Small intestine (tissue), 7 donors: ENCODE results near the gene MAD2L2. TPM values are rescaled to one million over a fixed set of nuclear protein-coding genes. Genes with fewer than 3 reads are reported as not detected.

Experiments used
- DNase-seq, 2 donors: peaks; one replicate each; pipeline versions ENCODE4 v3.0.0 to v3.0.0-alpha.2; 2013
- FAIRE-seq: peaks from 2 replicates; lab custom pipeline; 2012; peaks lifted over from hg19 to GRCh38; lab: Jason Lieb, UNC
- H3K27ac ChIP-seq, 3 donors: one replicate each; pipeline ENCODE4 v1.5.1; 2013; ENCODE audit warnings: low read length in 2 of 3, mild to moderate bottlenecking in 2 of 3, control low read depth in 1 of 3, inconsistent platforms in 1 of 3, low read depth in 1 of 3, moderate library complexity in 1 of 3
- H3K27me3 ChIP-seq, 3 donors: one replicate each; pipeline ENCODE4 v1.6.1; 2013; ENCODE audit warnings: low read length in 3 of 3, inconsistent platforms in 1 of 3; ENCODE audit not compliant: control insufficient read depth in 3 of 3, insufficient read depth in 3 of 3
- H3K36me3 ChIP-seq, 3 donors: one replicate each; pipeline ENCODE4 v1.6.1; 2013; ENCODE audit warnings: low read length in 3 of 3, inconsistent platforms in 1 of 3, low read depth in 1 of 3, mild to moderate bottlenecking in 1 of 3, moderate library complexity in 1 of 3; ENCODE audit not compliant: control insufficient read depth in 3 of 3, insufficient read depth in 2 of 3
- H3K4me1 ChIP-seq, 3 donors: one replicate each; pipeline ENCODE4 v1.6.1; 2013; ENCODE audit warnings: low read length in 2 of 3, inconsistent platforms in 1 of 3, low read depth in 1 of 3, mild to moderate bottlenecking in 1 of 3, moderate library complexity in 1 of 3; ENCODE audit not compliant: control insufficient read depth in 3 of 3, insufficient read depth in 2 of 3
- H3K4me3 ChIP-seq, 3 donors: one replicate each; pipeline ENCODE4 v1.5.1; 2013; ENCODE audit warnings: low read length in 3 of 3, control low read depth in 1 of 3, inconsistent platforms in 1 of 3, low read depth in 1 of 3, mild to moderate bottlenecking in 1 of 3, moderate library complexity in 1 of 3
- H3K9me3 ChIP-seq, 2 donors: one replicate each; pipeline ENCODE4 v1.6.1; 2013; ENCODE audit warnings: low read depth in 1 of 2, low read length in 1 of 2; ENCODE audit not compliant: control insufficient read depth in 2 of 2, insufficient read depth in 1 of 2
- WGBS, 3 donors: extraction: QIAGEN DNeasy Blood & Tissue Kit; methylation state at CpG; one replicate each; pipeline ENCODE4 v1.1.7; 2013; 5-methylcytosine and 5-hydroxymethylcytosine counted together
- polyA plus RNA-seq, 4 donors: library from polyadenylated mRNA; stranded (reverse) in 3 of 4; unstranded in 1 of 4; fragments of 200-250 nt in 3 of 4; fragments of 120-200 nt in 1 of 4; gene quantifications; one replicate each; pipeline versions ENCODE4 v1.2.1 to v1.2.3, GENCODE V29; 2013
- donor health status: healthy with polysubstance abuse.
- donor health status: control.
- donor health status: control.
- donor health status: Bipolar disorder and iron deficiency.
- donor health status: healthy.

MAD2L2 gene
- polyA plus RNA-seq, 4 donors, result 17.2 to 34.6 (median 27.6) TPM

DNA sequence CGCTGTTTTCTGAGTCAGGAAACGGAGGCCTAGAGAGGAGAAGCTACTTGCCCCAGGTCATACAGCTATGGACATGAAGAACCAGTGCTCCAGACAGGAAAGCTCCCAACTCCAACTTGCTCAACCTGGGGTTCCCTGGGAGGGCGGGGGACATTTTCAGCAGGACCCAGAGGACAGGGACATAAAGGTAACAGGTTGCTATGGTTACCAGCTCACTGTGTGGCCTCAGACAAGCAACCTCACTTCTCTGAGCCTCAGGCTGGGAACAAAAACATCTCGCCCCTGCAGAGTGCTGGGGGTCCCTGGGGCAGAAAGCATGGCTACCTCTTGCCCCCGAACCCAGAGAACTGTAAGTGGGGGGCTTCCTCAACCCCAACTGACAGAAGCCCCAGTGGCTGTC, 42.8 kb downstream of the MAD2L2 start:
- Histone ChIP-seq H3K27ac (no peak overlapping the region), H3K4me1 (no peaks in the 10 kb centered on the region), H3K9me3 (no peaks in the 10 kb centered on the region), H3K4me3 (no peak overlapping the region), H3K36me3 (no peaks in the 10 kb centered on the region), H3K27me3 (peaks cover 0 to 6% (median 3%) of the 10 kb centered on the region in 3 donors)
- WGBS, 3 donors, result 41 to 50% (median 45%) methylated on average over 5 of the region's 5 CpGs
- DNase-seq, result no peak
- no peak for FAIRE-seq

GRCh38 chr1:11634365-11635192, 46.4 kb downstream of the MAD2L2 start:
- WGBS, 3 donors, result 68 to 77% (median 69%) methylated on average over 11 of the region's 11 CpGs

GRCh38 chr1:11629184-11630016, 51.5 kb downstream of the MAD2L2 start:
- no peaks in the 10 kb centered on the region for H3K9me3 ChIP-seq
- H3K4me1 ChIP-seq, result no peaks in the 10 kb centered on the region
- no peak overlapping the region for H3K4me3 ChIP-seq
- peaks cover 0 to 6% (median 6%) of the 10 kb centered on the region in 3 donors for H3K27me3 ChIP-seq
- no peak overlapping the region for H3K27ac ChIP-seq
- WGBS, 3 donors, result 41 to 68% (median 63%) methylated on average over 15 of the region's 15 CpGs
- no peaks in the 10 kb centered on the region for H3K36me3 ChIP-seq
- DNase-seq (no peak), FAIRE-seq (no peak)

More at GRCh38 chr1:11634365-11635192, 46.4 kb downstream of the MAD2L2 start:
- no peaks in the 10 kb centered on the region for H3K36me3 ChIP-seq
- DNase-seq, result no peak
- H3K27ac ChIP-seq, result no peak overlapping the region
- no peaks in the 10 kb centered on the region for H3K9me3 ChIP-seq
- no peaks in the 10 kb centered on the region for H3K4me1 ChIP-seq
- peaks cover 0 to 12% (median 0%) of the 10 kb centered on the region in 3 donors for H3K27me3 ChIP-seq
- no peak for FAIRE-seq
- H3K4me3 ChIP-seq, result no peak overlapping the region

DNA sequence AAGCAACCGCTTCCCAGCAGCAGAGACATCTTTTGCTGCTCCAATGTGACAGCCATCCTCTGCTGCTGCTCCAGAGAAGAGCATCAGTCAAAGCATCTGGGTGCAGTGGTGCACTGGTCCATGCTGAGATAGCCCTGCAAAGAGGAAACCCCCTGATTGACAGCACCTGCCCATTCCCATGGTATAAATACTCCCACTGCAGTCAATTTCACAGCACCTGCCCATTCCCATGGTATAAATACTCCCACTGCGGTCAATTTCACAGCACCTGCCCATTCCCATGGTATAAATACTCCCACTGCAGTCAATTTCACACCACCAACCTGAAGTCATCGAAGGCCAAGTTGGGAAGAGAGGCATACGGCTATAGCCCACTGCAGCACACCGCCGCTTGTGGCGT, 52.2 kb downstream of the MAD2L2 start:
- FAIRE-seq, result no peak
- Histone ChIP-seq H3K4me3 (no peak overlapping the region), H3K9me3 (no peaks in the 10 kb centered on the region), H3K27me3 (peaks cover 0 to 6% (median 6%) of the 10 kb centered on the region in 3 donors), H3K27ac (no peak overlapping the region), H3K4me1 (no peaks in the 10 kb centered on the region), H3K36me3 (no peaks in the 10 kb centered on the region)
- 91 to 94% (median 93%) methylated on average over 7 of the region's 7 CpGs for WGBS, 3 donors
- DNase-seq, result no peak

DNA sequence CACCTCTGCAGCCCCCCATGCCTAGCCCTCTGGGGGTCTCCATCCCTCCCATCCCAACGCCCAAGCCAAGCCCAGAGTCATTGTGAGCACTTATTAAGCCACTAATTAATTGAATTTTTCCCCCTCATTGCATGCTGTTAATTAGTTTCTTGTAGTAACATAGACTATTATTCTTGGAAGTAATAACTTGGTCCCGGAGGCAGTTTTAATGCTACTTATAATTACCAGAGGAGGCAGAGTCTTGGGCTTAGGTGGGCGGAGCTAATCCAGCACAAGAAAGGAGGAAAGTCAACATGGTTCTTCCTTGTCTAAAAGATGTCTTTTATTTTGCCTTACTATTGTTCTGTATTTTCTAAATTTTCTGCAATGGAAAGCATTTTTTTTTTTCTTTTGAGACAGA, 54.4 kb downstream of the MAD2L2 start:
- Histone ChIP-seq H3K4me1 (no peaks in the 10 kb centered on the region), H3K27me3 (peaks cover 0 to 6% (median 6%) of the 10 kb centered on the region in 3 donors), H3K36me3 (no peaks in the 10 kb centered on the region), H3K9me3 (no peaks in the 10 kb centered on the region), H3K4me3 (no peak overlapping the region), H3K27ac (no peak overlapping the region)
- WGBS, 3 donors, result 56 to 64% (median 61%) methylated on average over 3 of the region's 3 CpGs
- FAIRE-seq (no peak), DNase-seq (no peak)

Other genes starting within 250 kb of the MAD2L2 start
- gene DISP3, start 202.0 kb downstream of the MAD2L2 start, polyA plus RNA-seq, result under 1 TPM in 2 of 4 donors, not detected in 2; 0.54 to 0.61 TPM
- gene FBXO2, start 26.7 kb downstream of the MAD2L2 start, polyA plus RNA-seq, result 100 to 1,000 TPM in 1 of 4 donors, 10 to 100 TPM in 2, 1 to 10 TPM in 1; 5.7 to 128 (median 45.3) TPM
- 10 to 100 TPM; 11.0 to 32.4 (median 27.8) TPM for gene FBXO44, start 26.3 kb downstream of the MAD2L2 start, polyA plus RNA-seq
- gene FBXO6, start 16.9 kb downstream of the MAD2L2 start, polyA plus RNA-seq, result 10 to 100 TPM; 10.2 to 41.6 (median 27.2) TPM
- under 1 TPM in 2 of 4 donors, not detected in 2; 0.07 to 0.15 TPM for gene DRAXIN, start 10.6 kb upstream of the MAD2L2 start, polyA plus RNA-seq
- 10 to 100 TPM in 2 of 4 donors, 1 to 10 TPM in 2; 5.6 to 54.9 (median 19.2) TPM for gene AGTRAP, start 55.0 kb upstream of the MAD2L2 start, polyA plus RNA-seq
- gene C1orf167, start 81.0 kb upstream of the MAD2L2 start, polyA plus RNA-seq, result 1 to 10 TPM in 3 of 4 donors, under 1 TPM in 1; 0.10 to 2.4 (median 1.4) TPM
- 10 to 100 TPM; 11.2 to 20.1 (median 15.4) TPM for gene MTHFR, start 124.8 kb upstream of the MAD2L2 start, polyA plus RNA-seq
- gene CLCN6, start 125.0 kb upstream of the MAD2L2 start, polyA plus RNA-seq, result 10 to 100 TPM in 3 of 4 donors, 1 to 10 TPM in 1; 9.2 to 20.9 (median 12.1) TPM
- 10 to 100 TPM in 1 of 4 donors, 1 to 10 TPM in 1, under 1 TPM in 1, not detected in 1; 0.68 to 22.4 (median 1.4) TPM for gene NPPA, start 166.6 kb upstream of the MAD2L2 start, polyA plus RNA-seq
- gene NPPB, start 177.8 kb upstream of the MAD2L2 start, polyA plus RNA-seq, result 100 to 1,000 TPM in 1 of 4 donors, 10 to 100 TPM in 1, under 1 TPM in 1, not detected in 1; 0.39 to 145 (median 19.7) TPM
- gene KIAA2013, start 245.3 kb upstream of the MAD2L2 start, polyA plus RNA-seq, result 100 to 1,000 TPM in 1 of 4 donors, 10 to 100 TPM in 3; 76.5 to 109 (median 77.4) TPM